Esophagus muscularis mucosa (tissue), 4 donors: ENCODE results near the gene PDS5B.

ENCODE experiments used
- EP300 ChIP-seq: sonication (generic); formaldehyde crosslinking; IDR thresholded peaks from one replicate; pipeline ENCODE4 v1.6.1; 2017; ENCODE audit warnings: antibody characterized with exemption
- POLR2AphosphoS5 ChIP-seq, 2 donors: sonication (generic); formaldehyde crosslinking; IDR thresholded peaks; one replicate each; pipeline ENCODE4 v1.6.1; 2017; ENCODE audit warnings: antibody characterized with exemption in 2 of 2
- TF ChIP-seq, protein P1 (sequence below), 3 experiments: fragments of 200-600 bp in 2 of 3; fragments of 450-650 bp in 1 of 3; sonication (generic) in 2 of 3; IDR thresholded peaks; one replicate each; pipeline ENCODE4 v1.5.1; 2017 to 2019; ENCODE audit warnings: antibody characterized with exemption in 3 of 3, mild to moderate bottlenecking in 2 of 3, moderate library complexity in 1 of 3

DNA sequence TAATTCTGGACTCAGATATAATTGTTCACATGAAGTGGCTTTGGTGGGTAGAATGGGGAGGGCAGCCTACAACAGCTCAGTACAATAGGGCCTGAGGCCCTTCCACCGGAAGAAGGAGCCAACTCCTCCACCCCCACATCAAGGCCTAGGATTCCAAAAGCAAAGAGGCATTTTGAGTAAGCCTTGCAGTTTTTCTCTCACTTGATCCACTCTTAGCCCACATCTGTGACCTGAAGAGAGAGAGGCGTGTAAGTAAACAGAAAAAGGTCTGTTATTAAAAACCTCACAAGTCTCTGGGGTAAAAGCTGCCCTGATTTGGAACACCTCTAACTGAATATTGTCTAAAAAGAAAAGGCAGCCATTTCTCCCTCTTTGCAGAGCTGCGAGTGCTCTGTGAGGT is 215.9 kb downstream of the PDS5B start:
- TF ChIP-seq, protein P1, sequence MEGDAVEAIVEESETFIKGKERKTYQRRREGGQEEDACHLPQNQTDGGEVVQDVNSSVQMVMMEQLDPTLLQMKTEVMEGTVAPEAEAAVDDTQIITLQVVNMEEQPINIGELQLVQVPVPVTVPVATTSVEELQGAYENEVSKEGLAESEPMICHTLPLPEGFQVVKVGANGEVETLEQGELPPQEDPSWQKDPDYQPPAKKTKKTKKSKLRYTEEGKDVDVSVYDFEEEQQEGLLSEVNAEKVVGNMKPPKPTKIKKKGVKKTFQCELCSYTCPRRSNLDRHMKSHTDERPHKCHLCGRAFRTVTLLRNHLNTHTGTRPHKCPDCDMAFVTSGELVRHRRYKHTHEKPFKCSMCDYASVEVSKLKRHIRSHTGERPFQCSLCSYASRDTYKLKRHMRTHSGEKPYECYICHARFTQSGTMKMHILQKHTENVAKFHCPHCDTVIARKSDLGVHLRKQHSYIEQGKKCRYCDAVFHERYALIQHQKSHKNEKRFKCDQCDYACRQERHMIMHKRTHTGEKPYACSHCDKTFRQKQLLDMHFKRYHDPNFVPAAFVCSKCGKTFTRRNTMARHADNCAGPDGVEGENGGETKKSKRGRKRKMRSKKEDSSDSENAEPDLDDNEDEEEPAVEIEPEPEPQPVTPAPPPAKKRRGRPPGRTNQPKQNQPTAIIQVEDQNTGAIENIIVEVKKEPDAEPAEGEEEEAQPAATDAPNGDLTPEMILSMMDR (IDR thresholded peaks at IDR 0.05), result no peak
- TF ChIP-seq EP300 (no peak), POLR2AphosphoS5 (IDR thresholded peaks at IDR 0.05) (no peak)
